A549 (cell line): ENCODE results near the gene TPM1.

Source experiments
- CHD2 ChIP-seq: fragments of 150-350 bp; IDR thresholded peaks from 2 replicates; pipeline ENCODE4 v1.6.1; 2014; ENCODE audit warnings: low read length; ENCODE audit not compliant: partially characterized antibody
- EHMT2 ChIP-seq: fragments of 200-600 bp; sonication (generic); IDR thresholded peaks from 2 replicates; pipeline ENCODE4 v1.6.1; 2016; ENCODE audit warnings: antibody characterized with exemption, low read depth, mild to moderate bottlenecking, moderate library complexity
- EP300 ChIP-seq, 2 experiments: fragments of >200 bp; sonication (Bioruptor Twin); formaldehyde crosslinking; IDR thresholded peaks; 2 replicates in 1 of 2; 3 replicates in 1 of 2; pipeline ENCODE4 v1.6.1; 2016 to 2017
- GATA3 ChIP-seq: IDR thresholded peaks from 2 replicates; pipeline ENCODE4 v1.6.1; 2012; ENCODE audit warnings: borderline replicate concordance
- NR3C1 ChIP-seq: fragments of >200 bp; sonication (Bioruptor Twin); formaldehyde crosslinking; IDR thresholded peaks from 3 replicates; pipeline ENCODE4 v1.6.1; 2017
- PHF8 ChIP-seq: fragments of 200-600 bp; sonication (generic); IDR thresholded peaks from 2 replicates; pipeline ENCODE4 v1.6.1; 2016; ENCODE audit warnings: low read depth, mild to moderate bottlenecking, antibody characterized with exemption, moderate library complexity, borderline replicate concordance
- POLR2A ChIP-seq: IDR thresholded peaks from 2 replicates; pipeline ENCODE4 v1.6.1; 2012; ENCODE audit warnings: mild to moderate bottlenecking, low read length
- RAD21 ChIP-seq, 2 experiments: fragments of >200 bp in 1 of 2; sonication (Bioruptor Twin) in 1 of 2; formaldehyde crosslinking in 1 of 2; IDR thresholded peaks in 1 of 2; conservative IDR thresholded peaks in 1 of 2; 2 replicates in 1 of 2; 3 replicates in 1 of 2; pipeline ENCODE4 v1.6.1; 2012 to 2018; ENCODE audit warnings: inconsistent platforms in 1 of 2
- RNF2 ChIP-seq: fragments of 200-600 bp; sonication (generic); IDR thresholded peaks from 2 replicates; pipeline ENCODE4 v1.6.1; 2016; ENCODE audit warnings: low read depth, mild to moderate bottlenecking, antibody characterized with exemption, moderate library complexity, borderline replicate concordance
- TP53 ChIP-seq: fragments of 250-450 bp; sonication (Bioruptor Pico); IDR thresholded peaks from 2 replicates; pipeline ENCODE4 v1.5.0; 2021; ENCODE audit warnings: mild to moderate bottlenecking, moderate library complexity
- ZFP36 ChIP-seq: fragments of 450-650 bp; IDR thresholded peaks from 2 replicates; pipeline ENCODE4 v1.6.1; 2014; ENCODE audit warnings: borderline replicate concordance; ENCODE audit not compliant: partially characterized antibody
- ZNF302 ChIP-seq: fragments of 250-450 bp; sonication (Bioruptor Pico); IDR thresholded peaks from 2 replicates; pipeline ENCODE4 v1.9.0; 2021; ENCODE audit warnings: inconsistent platforms, mild to moderate bottlenecking, moderate library complexity
- TF ChIP-seq, protein P1 (sequence below): fragments of >200 bp; sonication (Bioruptor Twin); formaldehyde crosslinking; IDR thresholded peaks from 3 replicates; pipeline ENCODE4 v1.5.1; 2016

DNA sequence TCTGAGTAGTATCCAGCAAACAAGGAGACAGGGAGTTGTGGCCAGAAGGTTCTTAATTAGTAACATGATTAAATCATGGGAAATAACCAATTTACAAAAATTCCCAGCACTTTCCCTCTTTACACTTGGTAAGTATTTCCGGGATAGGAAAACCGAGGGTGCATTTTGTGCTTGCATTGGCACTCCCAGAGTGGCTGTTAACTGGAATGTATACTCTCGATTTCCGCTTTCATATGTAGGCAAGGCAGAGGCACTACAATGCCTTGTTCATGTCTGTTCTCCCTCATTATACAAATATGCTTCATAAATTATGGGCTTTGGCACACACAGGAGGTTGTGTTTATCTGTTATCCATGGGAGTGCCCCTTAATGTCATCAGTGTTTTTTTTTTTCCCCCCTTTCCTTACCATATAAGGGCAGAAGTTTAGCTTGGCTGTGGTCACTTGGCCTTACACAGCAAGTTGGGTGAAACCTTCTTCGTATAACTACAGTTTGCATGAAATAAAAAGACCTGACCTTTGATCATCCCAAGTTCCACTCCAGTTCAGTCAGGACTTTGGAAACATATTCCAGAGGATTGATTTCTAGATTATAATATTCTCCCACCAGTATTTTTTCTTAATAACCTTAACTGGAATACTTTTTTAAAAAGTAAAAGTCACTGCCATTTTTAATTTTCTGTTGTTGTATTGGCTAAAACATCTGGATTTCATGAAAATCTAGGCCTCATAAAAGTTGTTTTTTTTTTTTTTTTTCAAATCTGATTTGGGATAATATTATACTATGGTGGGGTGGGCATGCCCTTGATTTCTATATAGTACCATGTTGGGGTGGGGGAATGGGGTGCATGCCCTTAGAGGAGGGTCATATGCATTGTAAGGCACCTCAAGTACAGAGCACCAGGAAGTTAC lies 8.9 kb downstream of the TPM1 start:
- TF ChIP-seq, protein P1, sequence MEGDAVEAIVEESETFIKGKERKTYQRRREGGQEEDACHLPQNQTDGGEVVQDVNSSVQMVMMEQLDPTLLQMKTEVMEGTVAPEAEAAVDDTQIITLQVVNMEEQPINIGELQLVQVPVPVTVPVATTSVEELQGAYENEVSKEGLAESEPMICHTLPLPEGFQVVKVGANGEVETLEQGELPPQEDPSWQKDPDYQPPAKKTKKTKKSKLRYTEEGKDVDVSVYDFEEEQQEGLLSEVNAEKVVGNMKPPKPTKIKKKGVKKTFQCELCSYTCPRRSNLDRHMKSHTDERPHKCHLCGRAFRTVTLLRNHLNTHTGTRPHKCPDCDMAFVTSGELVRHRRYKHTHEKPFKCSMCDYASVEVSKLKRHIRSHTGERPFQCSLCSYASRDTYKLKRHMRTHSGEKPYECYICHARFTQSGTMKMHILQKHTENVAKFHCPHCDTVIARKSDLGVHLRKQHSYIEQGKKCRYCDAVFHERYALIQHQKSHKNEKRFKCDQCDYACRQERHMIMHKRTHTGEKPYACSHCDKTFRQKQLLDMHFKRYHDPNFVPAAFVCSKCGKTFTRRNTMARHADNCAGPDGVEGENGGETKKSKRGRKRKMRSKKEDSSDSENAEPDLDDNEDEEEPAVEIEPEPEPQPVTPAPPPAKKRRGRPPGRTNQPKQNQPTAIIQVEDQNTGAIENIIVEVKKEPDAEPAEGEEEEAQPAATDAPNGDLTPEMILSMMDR, result no peak
- TF ChIP-seq PHF8 (no peak), POLR2A (no peak), EHMT2 (no peak), ZFP36 (peak; percentile 63), RAD21 (conservative IDR thresholded peaks at IDR 0.05 in 1 of 2, IDR thresholded peaks at IDR 0.05 in 1 of 2) (peak in 1 of 2 experiments; percentile 6; a peak in 1 of 5 replicates), ZNF302 (CRISPR knock-in tag) (no peak), NR3C1 (no peak), EP300 (IDR thresholded peaks at IDR 0.05) (no peak; a peak in 1 of 5 replicates), GATA3 (peak; percentile 66; the same call in 1 of the 2 replicates), RNF2 (no peak), TP53 (no peak), CHD2 (no peak)
